GM12891 (cell line): ENCODE measurements around the gene PI4KA.

ENCODE experiments used
- PAX5 ChIP-seq: IDR thresholded peaks from 2 replicates; pipeline ENCODE4 v1.6.1; 2011; ENCODE audit warnings: low read length, moderate library complexity, mild to moderate bottlenecking; ENCODE audit not compliant: insufficient read depth, severe bottlenecking
- POLR2A ChIP-seq: IDR thresholded peaks from 2 replicates; pipeline ENCODE4 v1.6.1; 2011; ENCODE audit warnings: low read depth, low read length, control low read depth
- POLR2AphosphoS5 ChIP-seq: IDR thresholded peaks from 2 replicates; pipeline ENCODE4 v1.6.1; 2011; ENCODE audit warnings: low read depth, low read length, control low read depth
- SPI1 ChIP-seq: IDR thresholded peaks from 2 replicates; pipeline ENCODE4 v1.6.1; 2011; ENCODE audit warnings: low read depth, low read length, control low read depth
- TAF1 ChIP-seq: IDR thresholded peaks from 2 replicates; pipeline ENCODE4 v1.6.1; 2011; ENCODE audit warnings: low read depth, low read length, control low read depth

GRCh38 chr22:20660441-20661054, 198.1 kb downstream of the PI4KA start:
- no peak for TF ChIP-seq POLR2A
- no peak for TF ChIP-seq POLR2AphosphoS5
- TF ChIP-seq PAX5: no peak
- no peak for TF ChIP-seq TAF1
- no peak for TF ChIP-seq SPI1
